SU-DHL-6 (cell line): ENCODE measurements around the gene TRPM3.

ENCODE experiments used
- H2AFZ ChIP-seq: fragments of 200-600 bp; sonication (generic); 2 replicates; pipeline ENCODE4 v1.6.1; 2014; ENCODE audit warnings: low read depth, mild to moderate bottlenecking, moderate library complexity, mixed read lengths, antibody characterized with exemption, low read length; ENCODE audit not compliant: severe bottlenecking
- H3F3A ChIP-seq: fragments of 200-600 bp; shearing (Covaris generic); 2 replicates; pipeline ENCODE4 v1.6.0; 2016; ENCODE audit warnings: antibody characterized with exemption, mild to moderate bottlenecking; ENCODE audit not compliant: insufficient read depth
- H3K27ac ChIP-seq: fragments of 200-600 bp; sonication (generic); 2 replicates; pipeline ENCODE4 v1.5.1; 2016; ENCODE audit warnings: low read depth, mild to moderate bottlenecking, low read length, moderate library complexity, mixed read lengths
- H3K27me3 ChIP-seq: fragments of 200-600 bp; sonication (generic), shearing (Covaris generic); 2 replicates; pipeline ENCODE4 v1.6.0; 2014; ENCODE audit warnings: mild to moderate bottlenecking, low read length
- H3K36me3 ChIP-seq: fragments of 200-600 bp; sonication (generic); 2 replicates; pipeline ENCODE4 v1.6.1; 2014; ENCODE audit warnings: mild to moderate bottlenecking, low read length, mixed read lengths
- H3K4me2 ChIP-seq: fragments of 300-600, 200-600 bp; shearing (Covaris generic), sonication (generic); 2 replicates; pipeline ENCODE4 v1.6.0; 2014; ENCODE audit warnings: low read length, low read depth, mild to moderate bottlenecking; ENCODE audit not compliant: poor library complexity, severe bottlenecking
- H3K4me3 ChIP-seq: fragments of 200-600 bp; sonication (generic); 2 replicates; pipeline ENCODE4 v1.5.1; 2014; ENCODE audit warnings: antibody characterized with exemption, low read length, mild to moderate bottlenecking, mixed read lengths; ENCODE audit not compliant: insufficient read depth, poor library complexity, severe bottlenecking
- H3K79me2 ChIP-seq: fragments of 200-600 bp; sonication (generic); 2 replicates; pipeline ENCODE4 v1.6.1; 2014; ENCODE audit warnings: mild to moderate bottlenecking, low read length, moderate library complexity; ENCODE audit not compliant: insufficient read depth
- H3K9ac ChIP-seq: fragments of 200-600 bp; sonication (generic); 2 replicates; pipeline ENCODE4 v1.7.0; 2014; ENCODE audit warnings: mild to moderate bottlenecking, low read length
- H3K9me2 ChIP-seq: fragments of 200-600 bp; sonication (generic); replicated peaks from 2 replicates; pipeline ENCODE4 v1.6.1; 2014; ENCODE audit warnings: low read length; ENCODE audit not compliant: insufficient read depth
- H3K9me3 ChIP-seq: fragments of 200-600 bp; sonication (generic); 2 replicates; pipeline ENCODE4 v1.6.1; 2014; ENCODE audit warnings: low read length, mixed read lengths; ENCODE audit not compliant: insufficient read depth
- H4K20me1 ChIP-seq: fragments of 200-600 bp; sonication (generic); 2 replicates; pipeline ENCODE4 v1.6.1; 2014; ENCODE audit warnings: low read depth, mild to moderate bottlenecking, antibody characterized with exemption, low read length, moderate library complexity, mixed read lengths
- EZH2phosphoT487 ChIP-seq: fragments of 200-600 bp; sonication (generic), shearing (Covaris generic); conservative IDR thresholded peaks from 2 replicates; pipeline ENCODE4 v1.6.1; 2018; ENCODE audit warnings: mild to moderate bottlenecking, antibody characterized with exemption, low read length, moderate library complexity, mixed read lengths
- TF ChIP-seq, protein P1 (sequence below): fragments of 200-600 bp; sonication (generic); IDR thresholded peaks from one replicate; pipeline ENCODE4 v1.5.1; 2017; ENCODE audit warnings: antibody characterized with exemption, mild to moderate bottlenecking, low read length, moderate library complexity; ENCODE audit not compliant: insufficient read depth, poor library complexity, severe bottlenecking

Gene TRPM3

DNA sequence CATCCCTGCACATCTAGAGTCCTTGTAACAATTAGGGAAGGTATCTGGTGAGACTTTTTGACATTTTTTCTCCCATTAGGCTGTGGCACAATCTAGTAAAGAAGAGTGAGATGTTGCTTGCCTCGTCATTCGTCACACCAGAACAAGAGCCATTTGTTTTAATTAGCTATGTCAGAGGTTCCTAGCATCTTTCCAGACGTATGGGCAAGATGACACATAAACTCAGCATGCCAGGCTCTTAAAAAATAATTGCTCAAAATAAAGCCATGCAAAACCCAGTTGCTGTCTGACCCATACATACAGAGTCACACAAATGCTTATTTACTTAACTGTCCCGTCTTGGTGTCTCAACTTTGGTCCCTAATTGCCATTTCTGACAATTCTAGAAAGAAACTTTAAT is 125.9 kb downstream of the TRPM3 start:
- Histone ChIP-seq H3K4me3 (no peak overlapping the region), H2AFZ (no peak overlapping the region), H3K4me2 (no peak overlapping the region), H3K9ac (no peak overlapping the region), H3K27ac (no peak overlapping the region), H3K79me2 (no peaks in the 10 kb centered on the region), H3K36me3 (no peaks in the 10 kb centered on the region), H4K20me1 (no peaks in the 10 kb centered on the region), H3K9me3 (no peaks in the 10 kb centered on the region), H3F3A (no peaks in the 10 kb centered on the region), H3K27me3 (no peaks in the 10 kb centered on the region), H3K9me2 (no peaks in the 10 kb centered on the region)
- TF ChIP-seq, protein P1, sequence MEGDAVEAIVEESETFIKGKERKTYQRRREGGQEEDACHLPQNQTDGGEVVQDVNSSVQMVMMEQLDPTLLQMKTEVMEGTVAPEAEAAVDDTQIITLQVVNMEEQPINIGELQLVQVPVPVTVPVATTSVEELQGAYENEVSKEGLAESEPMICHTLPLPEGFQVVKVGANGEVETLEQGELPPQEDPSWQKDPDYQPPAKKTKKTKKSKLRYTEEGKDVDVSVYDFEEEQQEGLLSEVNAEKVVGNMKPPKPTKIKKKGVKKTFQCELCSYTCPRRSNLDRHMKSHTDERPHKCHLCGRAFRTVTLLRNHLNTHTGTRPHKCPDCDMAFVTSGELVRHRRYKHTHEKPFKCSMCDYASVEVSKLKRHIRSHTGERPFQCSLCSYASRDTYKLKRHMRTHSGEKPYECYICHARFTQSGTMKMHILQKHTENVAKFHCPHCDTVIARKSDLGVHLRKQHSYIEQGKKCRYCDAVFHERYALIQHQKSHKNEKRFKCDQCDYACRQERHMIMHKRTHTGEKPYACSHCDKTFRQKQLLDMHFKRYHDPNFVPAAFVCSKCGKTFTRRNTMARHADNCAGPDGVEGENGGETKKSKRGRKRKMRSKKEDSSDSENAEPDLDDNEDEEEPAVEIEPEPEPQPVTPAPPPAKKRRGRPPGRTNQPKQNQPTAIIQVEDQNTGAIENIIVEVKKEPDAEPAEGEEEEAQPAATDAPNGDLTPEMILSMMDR, result no peak
- no peak for TF ChIP-seq EZH2phosphoT487

GRCh38 chr9:70994582-70994981 is 126.8 kb downstream of the TRPM3 start:
- Histone ChIP-seq H2AFZ (no peak overlapping the region), H3F3A (no peaks in the 10 kb centered on the region), H3K9ac (no peak overlapping the region), H3K79me2 (no peaks in the 10 kb centered on the region), H3K4me2 (no peak overlapping the region), H4K20me1 (no peaks in the 10 kb centered on the region), H3K27ac (no peak overlapping the region), H3K9me2 (no peaks in the 10 kb centered on the region), H3K27me3 (no peaks in the 10 kb centered on the region), H3K9me3 (no peaks in the 10 kb centered on the region), H3K4me3 (no peak overlapping the region), H3K36me3 (no peaks in the 10 kb centered on the region)
- TF ChIP-seq EZH2phosphoT487, result no peak

DNA sequence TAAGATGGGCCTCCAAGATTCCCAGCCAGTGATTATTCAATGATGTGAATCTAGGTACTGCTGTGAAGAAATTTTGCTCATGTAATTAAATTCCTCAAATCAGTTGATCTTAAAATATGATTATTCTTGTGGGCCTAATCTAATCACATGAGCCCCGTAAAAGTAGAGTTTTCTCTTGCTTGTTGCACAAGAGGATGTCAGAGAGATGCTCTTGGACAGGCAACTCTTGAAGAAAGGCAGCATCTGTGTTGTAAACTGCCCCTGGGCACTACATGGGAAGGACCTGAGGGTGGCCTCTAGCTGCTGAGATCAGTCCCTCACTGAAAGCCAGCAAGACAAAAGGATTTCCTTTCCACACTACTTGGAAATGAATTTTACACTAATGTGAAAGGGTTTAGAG is 132.9 kb downstream of the TRPM3 start:
- Histone ChIP-seq H3K9me2 (no peaks in the 10 kb centered on the region), H3K9ac (no peak overlapping the region), H3K79me2 (no peaks in the 10 kb centered on the region), H3K27me3 (no peaks in the 10 kb centered on the region), H3K9me3 (no peaks in the 10 kb centered on the region), H3K4me3 (no peak overlapping the region), H4K20me1 (no peaks in the 10 kb centered on the region), H3K36me3 (no peaks in the 10 kb centered on the region), H3K27ac (no peak overlapping the region), H3K4me2 (no peak overlapping the region), H2AFZ (no peak overlapping the region), H3F3A (no peaks in the 10 kb centered on the region)
- TF ChIP-seq EZH2phosphoT487, result no peak
- TF ChIP-seq, protein P1, result no peak

- no peaks in the 10 kb centered on the region for H3K27me3 ChIP-seq
- no peaks in the 10 kb centered on the region for H3F3A ChIP-seq
- H2AFZ ChIP-seq, result no peak overlapping the region
- H3K27ac ChIP-seq, result no peak overlapping the region
- no peak overlapping the region for H3K4me2 ChIP-seq
- H4K20me1 ChIP-seq, result no peaks in the 10 kb centered on the region
- H3K9me3 ChIP-seq, result no peaks in the 10 kb centered on the region
- H3K9me2 ChIP-seq, result no peaks in the 10 kb centered on the region
- H3K9ac ChIP-seq, result no peak overlapping the region
- TF ChIP-seq EZH2phosphoT487, result no peak
- TF ChIP-seq, protein P1, result no peak
- no peak overlapping the region for H3K4me3 ChIP-seq
- H3K36me3 ChIP-seq, result no peaks in the 10 kb centered on the region
- no peaks in the 10 kb centered on the region for H3K79me2 ChIP-seq
These were observed 133.4 kb downstream of the TRPM3 start for GRCh38 chr9:70987986-70988385.
